Trophoblast cell (in vitro differentiated cells and primary cell): ENCODE measurements around the gene MYCBPAP.

Experiments
- DNase-seq, 2 donors: peaks; one replicate each; pipeline ENCODE4 v3.0.0-alpha.2; 2016
- H2AFZ ChIP-seq: 2 replicates; pipeline ENCODE4 v1.6.1; 2013; ENCODE audit warnings: low read length, moderate library complexity, mild to moderate bottlenecking; ENCODE audit not compliant: insufficient read depth, poor library complexity
- H2AK5ac ChIP-seq: 2 replicates; pipeline ENCODE4 v1.6.1; 2013; ENCODE audit warnings: mild to moderate bottlenecking, low read length
- H2BK120ac ChIP-seq: 2 replicates; pipeline ENCODE4 v1.6.1; 2013; ENCODE audit warnings: low read length, mild to moderate bottlenecking, moderate library complexity; ENCODE audit not compliant: insufficient read depth, poor library complexity
- H2BK12ac ChIP-seq: 2 replicates; pipeline ENCODE4 v1.6.1; 2013; ENCODE audit warnings: mild to moderate bottlenecking, low read length, moderate library complexity
- H2BK5ac ChIP-seq: 2 replicates; pipeline ENCODE4 v1.6.1; 2013; ENCODE audit warnings: low read length, low read depth, moderate library complexity, mild to moderate bottlenecking; ENCODE audit not compliant: poor library complexity
- H3K14ac ChIP-seq: 2 replicates; pipeline ENCODE4 v1.6.1; 2013; ENCODE audit warnings: mild to moderate bottlenecking, low read length
- H3K18ac ChIP-seq: 2 replicates; pipeline ENCODE4 v1.6.1; 2013; ENCODE audit warnings: mild to moderate bottlenecking, low read length
- H3K23ac ChIP-seq: 2 replicates; pipeline ENCODE4 v1.6.1; 2013; ENCODE audit warnings: low read length
- H3K27ac ChIP-seq: 2 replicates; pipeline ENCODE4 v1.5.1; 2013; ENCODE audit warnings: low read depth, mild to moderate bottlenecking, inconsistent platforms, low read length, moderate library complexity
- H3K27me3 ChIP-seq: 2 replicates; pipeline ENCODE4 v1.6.1; 2013; ENCODE audit warnings: inconsistent platforms, mild to moderate bottlenecking, low read length, moderate library complexity; ENCODE audit not compliant: insufficient read depth
- H3K36me3 ChIP-seq, 2 experiments: 1 replicate in 1 of 2; 2 replicates in 1 of 2; pipeline ENCODE4 v1.6.1; 2013; ENCODE audit warnings: low read length in 2 of 2, mild to moderate bottlenecking in 2 of 2, moderate library complexity in 1 of 2; ENCODE audit not compliant: insufficient read depth in 2 of 2, control insufficient read depth in 1 of 2
- H3K4ac ChIP-seq: 2 replicates; pipeline ENCODE4 v1.6.1; 2013; ENCODE audit warnings: low read depth, mild to moderate bottlenecking, low read length, moderate library complexity
- H3K4me1 ChIP-seq, 2 experiments: 1 replicate in 1 of 2; 2 replicates in 1 of 2; pipeline ENCODE4 v1.6.1; 2013; ENCODE audit warnings: low read length in 2 of 2, mild to moderate bottlenecking in 2 of 2, moderate library complexity in 1 of 2; ENCODE audit not compliant: insufficient read depth in 2 of 2, control insufficient read depth in 1 of 2
- H3K4me2 ChIP-seq: 2 replicates; pipeline ENCODE4 v1.6.1; 2013; ENCODE audit warnings: inconsistent platforms, mild to moderate bottlenecking, low read length, moderate library complexity
- H3K4me3 ChIP-seq: 2 replicates; pipeline ENCODE4 v1.5.1; 2013; ENCODE audit warnings: mild to moderate bottlenecking, low read depth, low read length, inconsistent platforms
- H3K79me1 ChIP-seq: one replicate; pipeline ENCODE4 v1.6.1; 2013; ENCODE audit warnings: low read length
- H3K79me2 ChIP-seq: 2 replicates; pipeline ENCODE4 v1.6.1; 2013; ENCODE audit warnings: low read length, mild to moderate bottlenecking; ENCODE audit not compliant: control insufficient read depth, insufficient read depth, poor library complexity
- H3K9ac ChIP-seq: 2 replicates; pipeline ENCODE4 v1.6.1; 2013; ENCODE audit warnings: mild to moderate bottlenecking, low read length
- H3K9me3 ChIP-seq: 2 replicates; pipeline ENCODE4 v1.6.1; 2013; ENCODE audit warnings: low read depth, mild to moderate bottlenecking, control low read depth, inconsistent platforms, low read length; ENCODE audit not compliant: insufficient read depth
- H4K12ac ChIP-seq: 2 replicates; pipeline ENCODE4 v1.6.1; 2013; ENCODE audit warnings: low read depth, mild to moderate bottlenecking, low read length, moderate library complexity
- H4K8ac ChIP-seq: 2 replicates; pipeline ENCODE4 v1.6.1; 2013; ENCODE audit warnings: low read depth, mild to moderate bottlenecking, low read length, moderate library complexity
- H4K91ac ChIP-seq: one replicate; pipeline ENCODE4 v1.6.1; 2013; ENCODE audit warnings: low read depth, mild to moderate bottlenecking, low read length, moderate library complexity
- WGBS: extraction: QIAGEN DNeasy Blood & Tissue Kit; methylation state at CpG from one replicate; pipeline ENCODE4 v1.1.7; 2013; ENCODE audit warnings: missing lambda C conversion rate; ENCODE audit not compliant: insufficient read length, insufficient coverage; ENCODE audit errors: extremely low coverage; 5-methylcytosine and 5-hydroxymethylcytosine counted together

The MYCBPAP gene

DNA sequence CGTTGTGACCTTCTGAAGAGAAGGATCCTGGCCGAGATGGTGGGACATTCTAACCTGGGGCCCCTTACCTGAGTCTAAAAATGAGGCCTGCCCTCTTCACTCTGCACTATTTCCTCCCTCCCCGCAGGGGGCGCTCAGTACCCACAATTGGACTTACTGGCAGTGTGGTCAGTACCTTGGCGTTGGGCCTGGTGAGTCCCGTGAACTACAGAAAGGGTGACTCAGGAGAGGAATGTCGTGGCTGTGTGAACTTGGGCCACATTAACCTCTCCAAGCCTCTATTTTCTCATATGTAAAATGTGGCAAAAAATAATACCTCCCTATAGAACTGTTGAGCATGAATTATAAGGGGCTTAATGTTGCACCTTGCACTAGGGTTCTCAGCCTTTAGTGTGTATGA lies 25.7 kb upstream of the MYCBPAP start:
- Histone ChIP-seq H2AFZ (no peak overlapping the region), H3K4ac (no peak overlapping the region), H4K8ac (no peak overlapping the region), H3K4me3 (no peak overlapping the region), H2BK12ac (no peak overlapping the region), H3K79me2 (peaks cover 4% of the 10 kb centered on the region), H3K36me3 (peaks cover 21 to 23% of the 10 kb centered on the region in 2 experiments), H3K79me1 (peaks cover 1% of the 10 kb centered on the region), H3K4me1 (peaks cover 4 to 9% of the 10 kb centered on the region in 2 experiments), H3K14ac (no peak overlapping the region), H2BK5ac (no peak overlapping the region), H2BK120ac (no peak overlapping the region), H3K27me3 (no peaks in the 10 kb centered on the region), H3K27ac (no peak overlapping the region), H3K9ac (no peak overlapping the region), H3K18ac (no peak overlapping the region), H3K23ac (no peak overlapping the region), H4K12ac (no peak overlapping the region), H3K4me2 (no peak overlapping the region), H4K91ac (no peak overlapping the region), H3K9me3 (no peaks in the 10 kb centered on the region), H2AK5ac (no peak overlapping the region)
- no CpG with 5 or more reads among the region's 7 CpGs for WGBS
- peak; percentile 93 to 98 for DNase-seq

DNA sequence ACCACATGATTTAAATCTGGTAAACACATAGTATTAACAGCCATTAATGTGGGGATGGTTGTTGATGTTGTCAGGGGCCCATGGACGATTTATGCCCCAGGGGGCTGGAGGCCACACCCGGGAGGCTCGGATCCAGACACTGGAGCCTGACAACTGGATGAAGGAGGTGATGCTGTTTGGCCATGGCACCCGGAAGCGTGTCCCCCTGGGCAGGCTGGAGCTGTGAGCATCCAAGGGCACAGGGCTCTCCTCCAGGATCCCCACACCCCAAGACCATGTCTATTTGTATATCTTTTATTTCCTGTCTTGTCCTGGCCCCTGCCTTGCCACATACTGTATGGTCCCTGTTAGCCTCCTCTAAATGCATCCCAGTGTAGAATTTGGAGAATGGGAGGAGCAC lies 25.0 kb upstream of the MYCBPAP start:
- H3K4me1 ChIP-seq, result peaks cover 4% of the 10 kb centered on the region in 2 experiments
- H2AK5ac ChIP-seq, result no peak overlapping the region
- no peak overlapping the region for H3K23ac ChIP-seq
- no peaks in the 10 kb centered on the region for H3K27me3 ChIP-seq
- H2AFZ ChIP-seq, result no peak overlapping the region
- no peak for DNase-seq
- no peak overlapping the region for H4K12ac ChIP-seq
- H4K8ac ChIP-seq, result no peak overlapping the region
- no peak overlapping the region for H3K18ac ChIP-seq
- H2BK5ac ChIP-seq, result no peak overlapping the region
- no peak overlapping the region for H3K4me3 ChIP-seq
- no CpG with 5 or more reads among the region's 5 CpGs for WGBS
- H3K79me1 ChIP-seq, result peaks cover 1% of the 10 kb centered on the region
- H3K4me2 ChIP-seq, result no peak overlapping the region
- H3K14ac ChIP-seq, result no peak overlapping the region
- H3K9me3 ChIP-seq, result no peaks in the 10 kb centered on the region
- no peak overlapping the region for H3K9ac ChIP-seq
- no peak overlapping the region for H4K91ac ChIP-seq
- H2BK120ac ChIP-seq, result no peak overlapping the region
- peaks cover 21 to 23% of the 10 kb centered on the region in 2 experiments for H3K36me3 ChIP-seq
- H3K79me2 ChIP-seq, result peaks cover 4% of the 10 kb centered on the region
- no peak overlapping the region for H3K4ac ChIP-seq
- H3K27ac ChIP-seq, result no peak overlapping the region
- H2BK12ac ChIP-seq, result no peak overlapping the region

- H2BK120ac ChIP-seq, result no peak overlapping the region
- no peak overlapping the region for H4K8ac ChIP-seq
- peaks cover 21 to 23% of the 10 kb centered on the region in 2 experiments for H3K36me3 ChIP-seq
- no peak overlapping the region for H3K4ac ChIP-seq
- no peak overlapping the region for H3K18ac ChIP-seq
- no peak overlapping the region for H4K91ac ChIP-seq
- no peaks in the 10 kb centered on the region for H3K27me3 ChIP-seq
- H3K4me2 ChIP-seq, result no peak overlapping the region
- no peak overlapping the region for H3K27ac ChIP-seq
- no peak overlapping the region for H2AFZ ChIP-seq
- H2BK12ac ChIP-seq, result no peak overlapping the region
- no peak overlapping the region for H3K23ac ChIP-seq
- WGBS, result no CpG with 5 or more reads among the region's 11 CpGs
- H3K4me1 ChIP-seq, result peaks cover 1% of the 10 kb centered on the region in 2 experiments
- H2AK5ac ChIP-seq, result no peak overlapping the region
- H3K9ac ChIP-seq, result peak overlapping the region; percentile 30
- no peak for DNase-seq
- no peaks in the 10 kb centered on the region for H3K79me2 ChIP-seq
- H4K12ac ChIP-seq, result no peak overlapping the region
- no peak overlapping the region for H3K14ac ChIP-seq
- H3K4me3 ChIP-seq, result peak overlapping the region; percentile 4
- H3K9me3 ChIP-seq, result no peaks in the 10 kb centered on the region
- no peaks in the 10 kb centered on the region for H3K79me1 ChIP-seq
- H2BK5ac ChIP-seq, result no peak overlapping the region
These were observed 23.7 kb upstream of the MYCBPAP start for GRCh38 chr17:50484386-50485155.

DNA sequence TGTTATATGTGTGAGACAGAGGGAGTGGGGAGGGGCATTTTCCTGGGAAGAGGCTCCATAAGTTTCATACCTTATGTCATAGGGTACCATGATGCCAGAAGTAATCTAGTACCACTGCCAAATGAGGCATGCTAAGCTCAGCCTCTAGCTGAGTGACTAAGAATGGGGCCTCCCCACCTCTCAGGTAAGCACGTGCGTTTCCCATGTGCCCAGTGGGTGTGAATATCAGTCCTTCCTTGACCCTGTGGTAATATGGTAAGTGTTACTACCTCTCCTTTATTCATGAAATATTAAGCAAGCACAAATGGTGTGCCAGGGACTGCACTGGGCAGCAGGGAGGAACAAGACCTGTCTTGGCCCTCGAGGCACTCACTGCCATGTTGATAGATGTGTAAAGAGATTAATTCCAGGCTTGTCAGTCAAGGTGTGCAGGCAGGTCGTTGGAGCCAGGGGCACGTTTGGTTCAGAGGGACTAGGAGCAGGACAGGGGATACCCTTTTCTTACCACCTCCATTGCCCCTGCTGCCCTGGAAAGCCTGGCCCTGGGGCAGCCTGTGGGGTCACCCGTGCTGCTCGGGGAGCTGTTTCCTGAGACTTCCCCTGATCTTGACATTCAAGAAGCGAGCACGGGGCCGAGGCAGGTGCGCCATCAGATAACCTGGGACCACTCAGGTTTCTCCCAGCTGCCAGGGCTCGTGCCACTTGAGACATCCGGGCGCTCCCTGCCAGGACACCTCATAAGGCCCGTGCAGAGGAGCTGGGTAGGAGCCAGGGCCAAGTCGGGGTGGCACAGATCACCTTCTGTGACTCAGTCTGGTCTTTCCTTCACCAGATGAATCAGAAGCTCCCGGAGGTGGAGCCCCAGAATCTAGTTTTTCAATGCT lies 20.8 kb upstream of the MYCBPAP start:
- Histone ChIP-seq H4K91ac (no peak overlapping the region), H2BK12ac (no peak overlapping the region), H3K4me2 (no peak overlapping the region), H2AK5ac (no peak overlapping the region), H3K27me3 (no peaks in the 10 kb centered on the region), H3K4me1 (no peaks in the 10 kb centered on the region), H3K23ac (no peak overlapping the region), H3K18ac (no peak overlapping the region), H4K8ac (no peak overlapping the region), H3K9me3 (no peaks in the 10 kb centered on the region), H3K14ac (no peak overlapping the region), H3K4ac (no peak overlapping the region), H3K79me1 (no peaks in the 10 kb centered on the region), H3K27ac (no peak overlapping the region), H2BK5ac (no peak overlapping the region), H3K79me2 (no peaks in the 10 kb centered on the region), H2AFZ (no peak overlapping the region), H3K9ac (no peak overlapping the region), H3K36me3 (peaks cover 15 to 18% of the 10 kb centered on the region in 2 experiments), H2BK120ac (no peak overlapping the region), H4K12ac (no peak overlapping the region), H3K4me3 (no peak overlapping the region)
- no peak for DNase-seq
- no CpG with 5 or more reads among the region's 17 CpGs for whole genome bisulfite sequencing
